HepG2 (cell line): Measurements from ENCODE around the gene TRIM54. TPM values are rescaled to one million over a fixed set of nuclear protein-coding genes. Genes with fewer than 3 reads are reported as not detected.

Source experiments
- AHDC1 ChIP-seq: sonication (generic); formaldehyde crosslinking; IDR thresholded peaks from 2 replicates; pipeline ENCODE4 v1.5.1; 2020; ENCODE audit warnings: mild to moderate bottlenecking, missing genetic modification reagents, borderline replicate concordance
- CEBPZ ChIP-seq: IDR thresholded peaks from 2 replicates; pipeline ENCODE4 v1.6.1; 2012; ENCODE audit warnings: low read length, improper control_type of control experiment
- CSRNP1 ChIP-seq: sonication (generic); formaldehyde crosslinking; IDR thresholded peaks from 2 replicates; pipeline ENCODE4 v1.8.1; 2023; ENCODE audit warnings: mild to moderate bottlenecking, missing genetic modification reagents
- ELF3 ChIP-seq: IDR thresholded peaks from 2 replicates; pipeline ENCODE4 v1.6.1; 2016; ENCODE audit warnings: missing genetic modification reagents, missing compliant biosample characterization
- ELK4 ChIP-seq: sonication (generic); formaldehyde crosslinking; IDR thresholded peaks from 2 replicates; pipeline ENCODE4 v1.9.0; 2021; ENCODE audit warnings: missing genetic modification reagents, borderline replicate concordance
- GMEB2 ChIP-seq: IDR thresholded peaks from 2 replicates; pipeline ENCODE4 v1.6.1; 2016; ENCODE audit warnings: missing biosample characterization, missing genetic modification reagents, low read depth
- HNRNPUL1 ChIP-seq: fragments of 200-400 bp; formaldehyde crosslinking; IDR thresholded peaks from 2 replicates; pipeline ENCODE4 v1.6.1; 2017; ENCODE audit warnings: low read depth, mild to moderate bottlenecking, low read length, moderate library complexity
- NFKB2 ChIP-seq: sonication (generic); formaldehyde crosslinking; IDR thresholded peaks from 2 replicates; pipeline ENCODE4 v1.4.0; 2020; ENCODE audit warnings: missing genetic modification reagents, borderline replicate concordance
- PHF21A ChIP-seq: sonication (generic); formaldehyde crosslinking; IDR thresholded peaks from 2 replicates; pipeline ENCODE4 v1.5.0; 2020; ENCODE audit warnings: mild to moderate bottlenecking, missing genetic modification reagents
- PPARG ChIP-seq: conservative IDR thresholded peaks from 2 replicates; pipeline ENCODE4 v1.6.1; 2016; ENCODE audit warnings: missing biosample characterization, missing genetic modification reagents
- SOX6 ChIP-seq, 2 experiments: fragments of 450-650 bp in 1 of 2; sonication (generic) in 1 of 2; formaldehyde crosslinking in 1 of 2; IDR thresholded peaks; 2 replicates each; pipeline versions ENCODE4 v1.4.0 to v1.6.1; 2017 to 2020; ENCODE audit warnings: antibody characterized with exemption in 1 of 2, mild to moderate bottlenecking in 1 of 2, missing genetic modification reagents in 1 of 2
- SPEN ChIP-seq: sonication (generic); formaldehyde crosslinking; IDR thresholded peaks from 2 replicates; pipeline ENCODE4 v1.5.1; 2020; ENCODE audit warnings: low read depth, mild to moderate bottlenecking, missing genetic modification reagents
- TBX2 ChIP-seq: sonication (generic); formaldehyde crosslinking; IDR thresholded peaks from 2 replicates; pipeline ENCODE4 v1.5.0; 2020; ENCODE audit warnings: missing genetic modification reagents, mild to moderate bottlenecking, borderline replicate concordance
- polyA plus RNA-seq, 8 experiments: library from polyadenylated mRNA; depleted of rRNA in 3 of 8; stranded (reverse) in 7 of 8; unstranded in 1 of 8; fragments of >200 nt; fragmentation: Illumina TruSeq in 4 of 8; extraction: Trizol in 4 of 8; gene quantifications; 2 replicates each; pipeline versions ENCODE4 v1.2.1 to v1.2.3, GENCODE V29; 2011 to 2016; ENCODE audit warnings: low read depth in 4 of 8, missing spikeins in 1 of 8, mixed read lengths in 1 of 8; ENCODE audit not compliant: insufficient read depth in 1 of 8
- total RNA-seq, 5 experiments: library from RNA; depleted of rRNA; stranded (reverse); fragments of >200 nt; fragmentation: Illumina TruSeq; extraction: Trizol; gene quantifications; 2 replicates each; pipeline ENCODE4 v1.2.3, GENCODE V29; 2016; ENCODE audit warnings: low read depth in 1 of 5

The TRIM54 gene
- total and polyA plus RNA-seq, 2 of the 13 experiments (the other 11 are each of a cell fraction or from before 2014, with no cell fraction given) = 0.07 to 0.13 TPM

- TF ChIP-seq CSRNP1 (CRISPR knock-in tag) (no peak), SOX6 (IDR thresholded peaks at IDR 0.05) (no peak), SOX6 (CRISPR knock-in tag; IDR thresholded peaks at IDR 0.05) (peak; percentile 56), TBX2 (peak; percentile 37; the same call in 1 of the 2 replicates), NFKB2 (CRISPR knock-in tag) (peak; percentile 59; the same call in 1 of the 2 replicates), PPARG (CRISPR knock-in tag) (peak; percentile 54), AHDC1 (CRISPR knock-in tag) (no peak), SPEN (CRISPR knock-in tag) (peak; percentile 38; the same call in 1 of the 2 replicates), PHF21A (peak; percentile 89), HNRNPUL1 (no peak), GMEB2 (no peak), ELK4 (CRISPR knock-in tag) (no peak), CEBPZ (no peak), ELF3 (CRISPR knock-in tag) (peak; percentile 59; the same call in 1 of the 2 replicates)
Observed at GRCh38 chr2:27303093-27304025, 21.1 kb downstream of the TRIM54 start (continued).
